Gastrocnemius medialis (tissue), 4 donors: ENCODE data around the gene FAM204A.

ENCODE experiments used
- POLR2A ChIP-seq, 2 donors: fragments of 450-650 bp; IDR thresholded peaks; one replicate each; pipeline ENCODE4 v1.6.1; 2017; ENCODE audit warnings: antibody characterized with exemption in 2 of 2, mild to moderate bottlenecking in 2 of 2, moderate library complexity in 2 of 2
- TF ChIP-seq, protein P1 (sequence below), 5 experiments: fragments of 450-650 bp in 3 of 5; fragments of 200-600 bp in 2 of 5; sonication (generic) in 2 of 5; IDR thresholded peaks in 4 of 5; conservative IDR thresholded peaks in 1 of 5; 1 replicate in 4 of 5; 2 replicates in 1 of 5; pipeline ENCODE4 v1.5.1; 2016 to 2019; ENCODE audit warnings: antibody characterized with exemption in 5 of 5, mild to moderate bottlenecking in 3 of 5, moderate library complexity in 3 of 5

DNA sequence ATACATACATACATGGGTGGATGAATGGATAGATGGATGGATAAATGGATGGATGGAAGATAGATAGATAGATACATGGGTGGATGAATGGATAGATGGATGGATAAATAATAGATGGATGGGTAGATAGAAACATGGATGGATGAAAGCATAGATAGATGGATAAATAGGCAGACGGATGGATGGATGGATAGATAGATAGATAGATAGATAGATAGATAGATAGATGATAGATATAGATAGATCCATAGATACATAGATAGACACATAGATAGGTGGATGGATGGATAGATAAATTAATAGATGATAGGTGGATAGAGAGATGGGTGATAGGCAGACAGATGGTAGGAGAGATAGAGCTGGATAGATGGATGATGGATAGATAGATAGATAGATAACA is 68.5 kb downstream of the FAM204A start:
- TF ChIP-seq, protein P1, sequence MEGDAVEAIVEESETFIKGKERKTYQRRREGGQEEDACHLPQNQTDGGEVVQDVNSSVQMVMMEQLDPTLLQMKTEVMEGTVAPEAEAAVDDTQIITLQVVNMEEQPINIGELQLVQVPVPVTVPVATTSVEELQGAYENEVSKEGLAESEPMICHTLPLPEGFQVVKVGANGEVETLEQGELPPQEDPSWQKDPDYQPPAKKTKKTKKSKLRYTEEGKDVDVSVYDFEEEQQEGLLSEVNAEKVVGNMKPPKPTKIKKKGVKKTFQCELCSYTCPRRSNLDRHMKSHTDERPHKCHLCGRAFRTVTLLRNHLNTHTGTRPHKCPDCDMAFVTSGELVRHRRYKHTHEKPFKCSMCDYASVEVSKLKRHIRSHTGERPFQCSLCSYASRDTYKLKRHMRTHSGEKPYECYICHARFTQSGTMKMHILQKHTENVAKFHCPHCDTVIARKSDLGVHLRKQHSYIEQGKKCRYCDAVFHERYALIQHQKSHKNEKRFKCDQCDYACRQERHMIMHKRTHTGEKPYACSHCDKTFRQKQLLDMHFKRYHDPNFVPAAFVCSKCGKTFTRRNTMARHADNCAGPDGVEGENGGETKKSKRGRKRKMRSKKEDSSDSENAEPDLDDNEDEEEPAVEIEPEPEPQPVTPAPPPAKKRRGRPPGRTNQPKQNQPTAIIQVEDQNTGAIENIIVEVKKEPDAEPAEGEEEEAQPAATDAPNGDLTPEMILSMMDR (IDR thresholded peaks at IDR 0.05 in 4 of 5, conservative IDR thresholded peaks at IDR 0.05 in 1 of 5): no peak
- TF ChIP-seq POLR2A (IDR thresholded peaks at IDR 0.05): no peak
